ENCODE results near the gene SEC22A.

Gene SEC22A

DNA sequence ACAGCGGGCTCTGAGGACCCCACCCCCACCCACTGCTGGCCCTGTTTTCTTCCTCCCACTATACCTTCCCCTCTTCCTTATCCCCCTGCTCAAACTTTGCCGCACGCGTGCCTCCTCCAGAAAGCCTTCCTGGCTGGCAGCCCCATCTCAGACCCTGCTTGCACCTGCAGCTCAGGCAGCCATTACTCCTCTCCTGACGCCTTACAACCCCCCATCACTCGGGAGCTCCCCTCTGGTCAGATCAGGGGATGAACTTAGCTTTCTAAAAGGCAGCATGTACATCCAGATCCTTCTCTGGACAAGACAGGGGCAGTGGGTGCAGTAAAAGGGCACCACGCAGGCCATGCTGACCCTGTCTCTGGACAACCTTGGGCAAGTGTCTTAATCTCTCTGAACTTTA, 94.5 kb downstream of the SEC22A start:
- H2AFZ ChIP-seq: no peak overlapping the region
- no peaks in the 10 kb centered on the region for H3K9me3 ChIP-seq (ENCODE audit: control insufficient read depth, low read length)
- H3K9ac ChIP-seq: no peak overlapping the region
- no peak overlapping the region for H3K27ac ChIP-seq
- H3K4me3 ChIP-seq (ENCODE audit: low read depth, low read length): no peak overlapping the region
- H3K4me1 ChIP-seq: no peaks in the 10 kb centered on the region
- TF ChIP-seq, protein P1, sequence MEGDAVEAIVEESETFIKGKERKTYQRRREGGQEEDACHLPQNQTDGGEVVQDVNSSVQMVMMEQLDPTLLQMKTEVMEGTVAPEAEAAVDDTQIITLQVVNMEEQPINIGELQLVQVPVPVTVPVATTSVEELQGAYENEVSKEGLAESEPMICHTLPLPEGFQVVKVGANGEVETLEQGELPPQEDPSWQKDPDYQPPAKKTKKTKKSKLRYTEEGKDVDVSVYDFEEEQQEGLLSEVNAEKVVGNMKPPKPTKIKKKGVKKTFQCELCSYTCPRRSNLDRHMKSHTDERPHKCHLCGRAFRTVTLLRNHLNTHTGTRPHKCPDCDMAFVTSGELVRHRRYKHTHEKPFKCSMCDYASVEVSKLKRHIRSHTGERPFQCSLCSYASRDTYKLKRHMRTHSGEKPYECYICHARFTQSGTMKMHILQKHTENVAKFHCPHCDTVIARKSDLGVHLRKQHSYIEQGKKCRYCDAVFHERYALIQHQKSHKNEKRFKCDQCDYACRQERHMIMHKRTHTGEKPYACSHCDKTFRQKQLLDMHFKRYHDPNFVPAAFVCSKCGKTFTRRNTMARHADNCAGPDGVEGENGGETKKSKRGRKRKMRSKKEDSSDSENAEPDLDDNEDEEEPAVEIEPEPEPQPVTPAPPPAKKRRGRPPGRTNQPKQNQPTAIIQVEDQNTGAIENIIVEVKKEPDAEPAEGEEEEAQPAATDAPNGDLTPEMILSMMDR (IDR thresholded peaks at IDR 0.05): no peak
- H3K27me3 ChIP-seq (ENCODE audit: control insufficient read depth, insufficient read depth, low read length): no peaks in the 10 kb centered on the region
- no peaks in the 10 kb centered on the region for H3K79me2 ChIP-seq
- no peak overlapping the region for H3K4me2 ChIP-seq (ENCODE audit: low read length)
- no peaks in the 10 kb centered on the region for H3K36me3 ChIP-seq (ENCODE audit: control insufficient read depth, insufficient read depth, low read length)

DNA sequence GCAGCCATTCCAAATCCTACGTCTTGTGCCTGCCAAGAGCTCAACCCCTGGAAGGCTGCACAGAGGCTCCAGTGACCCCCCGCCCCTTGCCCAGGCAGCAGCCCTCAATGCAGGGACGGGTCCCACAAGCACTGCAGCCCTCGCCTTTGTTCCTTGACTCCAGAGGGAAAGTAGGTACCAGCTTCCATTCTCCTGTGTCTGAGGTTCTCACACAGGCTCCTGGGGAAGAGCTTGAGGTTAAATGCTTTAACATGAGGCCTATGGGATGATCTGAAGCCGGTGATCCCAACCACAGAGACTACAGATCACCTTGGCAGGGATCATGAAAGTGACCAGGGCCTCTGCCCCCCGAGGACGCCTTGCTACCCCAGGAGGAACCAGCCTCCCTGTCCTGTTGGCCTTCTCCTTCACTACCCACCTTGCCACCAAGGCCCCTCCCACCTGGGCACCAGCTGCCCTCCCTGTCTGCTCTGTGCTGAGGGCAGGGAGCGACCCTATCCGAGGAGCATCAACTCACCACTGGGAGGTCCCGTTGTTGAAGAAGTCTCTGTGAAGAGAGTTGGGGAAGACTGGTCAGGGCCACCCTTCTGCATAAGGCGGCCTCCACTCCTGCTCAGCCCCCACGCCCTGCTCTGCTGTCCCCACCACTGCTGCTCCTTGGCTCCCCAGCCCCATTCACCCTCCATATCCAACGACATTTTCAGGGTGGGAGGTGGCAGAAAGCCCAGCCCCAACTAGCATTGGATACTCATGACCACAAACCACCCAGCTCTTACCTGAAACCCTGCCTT, 95.3 kb downstream of the SEC22A start:
- TF ChIP-seq, protein P1 (IDR thresholded peaks at IDR 0.05): no peak
- no peaks in the 10 kb centered on the region for H3K79me2 ChIP-seq
- H3K4me2 ChIP-seq (ENCODE audit: low read length): no peak overlapping the region
- H3K4me3 ChIP-seq (ENCODE audit: low read depth, low read length): no peak overlapping the region
- no peak overlapping the region for H3K27ac ChIP-seq
- H3K4me1 ChIP-seq: no peaks in the 10 kb centered on the region
- H2AFZ ChIP-seq: no peak overlapping the region
- H3K9ac ChIP-seq: no peak overlapping the region
- H3K36me3 ChIP-seq (ENCODE audit: control insufficient read depth, insufficient read depth, low read length): no peaks in the 10 kb centered on the region
- H3K27me3 ChIP-seq (ENCODE audit: control insufficient read depth, insufficient read depth, low read length): no peaks in the 10 kb centered on the region
- H3K9me3 ChIP-seq (ENCODE audit: control insufficient read depth, low read length): no peaks in the 10 kb centered on the region

GRCh38 chr3:123297627-123297899, 95.8 kb downstream of the SEC22A start:
- no peak overlapping the region for H3K9ac ChIP-seq
- no peaks in the 10 kb centered on the region for H3K79me2 ChIP-seq
- no peaks in the 10 kb centered on the region for H3K27me3 ChIP-seq (ENCODE audit: control insufficient read depth, insufficient read depth, low read length)
- no peak overlapping the region for H3K4me3 ChIP-seq (ENCODE audit: low read depth, low read length)
- no peaks in the 10 kb centered on the region for H3K9me3 ChIP-seq (ENCODE audit: control insufficient read depth, low read length)
- H2AFZ ChIP-seq: no peak overlapping the region
- no peak overlapping the region for H3K4me2 ChIP-seq (ENCODE audit: low read length)
- TF ChIP-seq, protein P1 (IDR thresholded peaks at IDR 0.05): no peak
- H3K4me1 ChIP-seq: no peaks in the 10 kb centered on the region
- no peak overlapping the region for H3K27ac ChIP-seq
- no peaks in the 10 kb centered on the region for H3K36me3 ChIP-seq (ENCODE audit: control insufficient read depth, insufficient read depth, low read length)

DNA sequence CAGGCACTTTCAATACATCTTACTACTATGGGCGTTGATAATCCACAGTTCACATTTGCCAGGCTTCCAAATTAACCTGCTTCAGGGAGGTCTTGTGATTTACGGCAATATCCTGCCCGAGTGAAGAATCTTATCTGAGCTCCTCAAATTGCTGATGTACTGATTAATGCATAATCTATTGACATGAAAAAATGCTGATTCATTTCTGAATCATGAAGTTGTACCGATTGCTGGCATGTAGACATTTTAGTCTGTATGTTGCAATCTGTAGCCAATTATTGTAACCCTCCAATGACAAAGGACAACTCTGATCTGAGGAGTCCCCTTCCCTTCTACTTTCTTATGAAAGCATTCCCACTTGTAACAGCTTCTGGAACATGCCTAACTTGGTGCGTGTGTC, 97.2 kb downstream of the SEC22A start:
- Histone ChIP-seq H3K9ac (no peak overlapping the region), H3K4me1 (no peaks in the 10 kb centered on the region), H3K36me3 (ENCODE audit: control insufficient read depth, insufficient read depth, low read length) (no peaks in the 10 kb centered on the region), H3K27ac (no peak overlapping the region), H3K9me3 (ENCODE audit: control insufficient read depth, low read length) (no peaks in the 10 kb centered on the region), H2AFZ (no peak overlapping the region), H3K79me2 (no peaks in the 10 kb centered on the region), H3K4me3 (ENCODE audit: low read depth, low read length) (no peak overlapping the region), H3K27me3 (ENCODE audit: control insufficient read depth, insufficient read depth, low read length) (no peaks in the 10 kb centered on the region), H3K4me2 (ENCODE audit: low read length) (no peak overlapping the region)
- TF ChIP-seq, protein P1 (IDR thresholded peaks at IDR 0.05): no peak

- Histone ChIP-seq H3K79me2 (no peaks in the 10 kb centered on the region), H3K4me2 (ENCODE audit: low read length) (no peak overlapping the region), H3K27me3 (ENCODE audit: control insufficient read depth, insufficient read depth, low read length) (no peaks in the 10 kb centered on the region), H2AFZ (no peak overlapping the region), H3K27ac (no peak overlapping the region), H3K9ac (no peak overlapping the region), H3K4me1 (no peaks in the 10 kb centered on the region), H3K9me3 (ENCODE audit: control insufficient read depth, low read length) (no peaks in the 10 kb centered on the region), H3K36me3 (ENCODE audit: control insufficient read depth, insufficient read depth, low read length) (no peaks in the 10 kb centered on the region), H3K4me3 (ENCODE audit: low read depth, low read length) (no peak overlapping the region)
- TF ChIP-seq, protein P1 (IDR thresholded peaks at IDR 0.05): no peak
Measured at GRCh38 chr3:123299581-123299980, 97.8 kb downstream of the SEC22A start.
